GM23248 (cell line): ENCODE measurements around the gene KIAA2012. TPM values are rescaled to one million over a fixed set of nuclear protein-coding genes. Genes with fewer than 3 reads are reported as not detected.

Experiments used
- DNase-seq: peaks from one replicate; pipeline ENCODE4 v3.0.0-alpha.2; 2015
- H2AFZ ChIP-seq: fragments of 200-600 bp; sonication (generic); 2 replicates; pipeline ENCODE4 v1.6.1; 2016; ENCODE audit warnings: antibody characterized with exemption
- H3F3A ChIP-seq: fragments of 200-600 bp; sonication (generic); 2 replicates; pipeline ENCODE4 v1.6.1; 2016; ENCODE audit warnings: mild to moderate bottlenecking, antibody characterized with exemption, mixed run types; ENCODE audit not compliant: insufficient read depth
- H3K27ac ChIP-seq: fragments of 200-600 bp; sonication (generic); 2 replicates; pipeline ENCODE4 v1.5.1; 2016; ENCODE audit warnings: mild to moderate bottlenecking
- H3K27me3 ChIP-seq: fragments of 200-600 bp; sonication (generic); replicated peaks from 2 replicates; pipeline ENCODE4 v1.6.1; 2016; ENCODE audit warnings: mild to moderate bottlenecking; ENCODE audit not compliant: insufficient read depth
- H3K36me3 ChIP-seq: fragments of 200-600 bp; sonication (generic); 2 replicates; pipeline ENCODE4 v1.6.1; 2016; ENCODE audit warnings: low read depth, mild to moderate bottlenecking
- H3K4me1 ChIP-seq: fragments of 200-600 bp; sonication (generic); 2 replicates; pipeline ENCODE4 v1.6.1; 2016; ENCODE audit warnings: mild to moderate bottlenecking; ENCODE audit not compliant: insufficient read depth
- H3K4me2 ChIP-seq: fragments of 200-600 bp; sonication (generic); one replicate; pipeline ENCODE4 v1.6.1; 2016; ENCODE audit warnings: mild to moderate bottlenecking; ENCODE audit not compliant: unreplicated experiment
- H3K4me3 ChIP-seq: fragments of 200-600 bp; sonication (generic); 2 replicates; pipeline ENCODE4 v1.5.1; 2016; ENCODE audit warnings: mild to moderate bottlenecking
- H3K79me2 ChIP-seq: fragments of 200-600 bp; sonication (generic); 2 replicates; pipeline ENCODE4 v1.6.1; 2016; ENCODE audit warnings: mild to moderate bottlenecking; ENCODE audit not compliant: insufficient read depth
- H3K9ac ChIP-seq: fragments of 200-600 bp; sonication (generic); 2 replicates; pipeline ENCODE4 v1.6.1; 2016; ENCODE audit warnings: mild to moderate bottlenecking
- H3K9me2 ChIP-seq: fragments of 200-600 bp; sonication (generic); 2 replicates; pipeline ENCODE4 v1.6.1; 2016; ENCODE audit warnings: mixed run types, mild to moderate bottlenecking, moderate library complexity; ENCODE audit not compliant: insufficient read depth
- H3K9me3 ChIP-seq: fragments of 200-600 bp; sonication (generic); one replicate; pipeline ENCODE4 v1.6.1; 2017; ENCODE audit warnings: low read depth
- H4K20me1 ChIP-seq: fragments of 200-600 bp; sonication (generic); 2 replicates; pipeline ENCODE4 v1.6.0; 2016; ENCODE audit not compliant: insufficient read depth
- EZH2 ChIP-seq: fragments of 200-600 bp; sonication (generic); IDR thresholded peaks from 2 replicates; pipeline ENCODE4 v1.6.1; 2018; ENCODE audit warnings: antibody characterized with exemption, mild to moderate bottlenecking; ENCODE audit not compliant: insufficient read depth, poor library complexity, severe bottlenecking
- EZH2phosphoT487 ChIP-seq: fragments of 200-600 bp; sonication (generic); IDR thresholded peaks from 2 replicates; pipeline ENCODE4 v1.6.1; 2018; ENCODE audit warnings: antibody characterized with exemption, moderate library complexity, mild to moderate bottlenecking, low read depth; ENCODE audit not compliant: insufficient read depth
- WGBS, 2 experiments: methylation state at CpG; one replicate each; pipeline ENCODE4 v1.1.6; 2015 to 2017; ENCODE audit warnings: low lambda C conversion rate in 2 of 2, low coverage in 1 of 2; ENCODE audit errors: missing lambda C conversion rate in 2 of 2; 5-methylcytosine and 5-hydroxymethylcytosine counted together
- in situ Hi-C: fragments of 300-500 bp; cut with MboI; formaldehyde crosslinking; loops from 2 replicates; pipeline ENCODE4 v1.15.0; 2020
- polyA plus RNA-seq: library from polyadenylated mRNA; unstranded; fragments of >200 nt; fragmentation: Nextera tagmentation; extraction: Ambion mirVana; gene quantifications from 2 replicates; pipeline ENCODE4 v1.2.1, GENCODE V29; 2016
- total RNA-seq: library from RNA; depleted of rRNA; stranded (reverse); fragments of >200 nt; shearing (Covaris generic); gene quantifications from 2 replicates; pipeline ENCODE4 v1.2.3, GENCODE V29; 2014

The KIAA2012 gene
- total and polyA plus RNA-seq, 2 experiments from 2014 or later: 0.18 TPM; not detected in 1

GRCh38 chr2:202102425-202103000 is 29.5 kb downstream of the KIAA2012 start:
- H3K4me1 ChIP-seq: no peaks in the 10 kb centered on the region
- H3K36me3 ChIP-seq: no peaks in the 10 kb centered on the region
- in situ Hi-C loops: no loop called here
- no peak overlapping the region for H3K9ac ChIP-seq
- no peaks in the 10 kb centered on the region for H3K9me2 ChIP-seq
- no peaks in the 10 kb centered on the region for H4K20me1 ChIP-seq
- 55 to 59% methylated on average over 4 of the region's 4 CpGs for WGBS, 2 experiments
- H3K4me3 ChIP-seq: no peak overlapping the region
- H2AFZ ChIP-seq: no peak overlapping the region
- peaks cover 5% of the 10 kb centered on the region; the same call in 1 of the 2 replicates for H3F3A ChIP-seq
- no peak for DNase-seq
- H3K27ac ChIP-seq: no peak overlapping the region
- no peaks in the 10 kb centered on the region for H3K79me2 ChIP-seq
- H3K9me3 ChIP-seq: no peaks in the 10 kb centered on the region
- no peak for TF ChIP-seq EZH2phosphoT487
- no peak for TF ChIP-seq EZH2
- H3K27me3 ChIP-seq: no peaks in the 10 kb centered on the region
- H3K4me2 ChIP-seq: no peak overlapping the region

GRCh38 chr2:202104286-202104870 is 31.3 kb downstream of the KIAA2012 start:
- no peaks in the 10 kb centered on the region for H3K79me2 ChIP-seq
- in situ Hi-C loops: no loop called here
- H3K4me1 ChIP-seq: peaks cover 2% of the 10 kb centered on the region; the same call in 1 of the 2 replicates
- no peak overlapping the region for H3K4me3 ChIP-seq
- H2AFZ ChIP-seq: no peak overlapping the region
- no peaks in the 10 kb centered on the region for H3K9me3 ChIP-seq
- H4K20me1 ChIP-seq: no peaks in the 10 kb centered on the region
- WGBS, 2 experiments: 41 to 43% methylated on average over 2 of the region's 2 CpGs
- no peak overlapping the region for H3K4me2 ChIP-seq
- DNase-seq: peak; percentile 77
- H3K27me3 ChIP-seq: no peaks in the 10 kb centered on the region
- no peak for TF ChIP-seq EZH2
- H3K9me2 ChIP-seq: no peaks in the 10 kb centered on the region
- H3K27ac ChIP-seq: no peak overlapping the region
- peaks cover 17% of the 10 kb centered on the region; the same call in 1 of the 2 replicates for H3F3A ChIP-seq
- H3K36me3 ChIP-seq: no peaks in the 10 kb centered on the region
- H3K9ac ChIP-seq: no peak overlapping the region

GRCh38 chr2:202105025-202105424 is 32.0 kb downstream of the KIAA2012 start:
- no peak for DNase-seq
- no peak overlapping the region for H3K4me2 ChIP-seq
- in situ Hi-C loops: no loop called here
- H4K20me1 ChIP-seq: no peaks in the 10 kb centered on the region
- H3F3A ChIP-seq: peaks cover 17% of the 10 kb centered on the region; the same call in 1 of the 2 replicates
- no peaks in the 10 kb centered on the region for H3K9me2 ChIP-seq
- H3K36me3 ChIP-seq: no peaks in the 10 kb centered on the region
- no peak overlapping the region for H3K27ac ChIP-seq
- H3K9ac ChIP-seq: no peak overlapping the region
- no peaks in the 10 kb centered on the region for H3K9me3 ChIP-seq
- no peak overlapping the region for H2AFZ ChIP-seq
- H3K79me2 ChIP-seq: no peaks in the 10 kb centered on the region
- TF ChIP-seq EZH2phosphoT487 (no peak), EZH2 (no peak)
- no peaks in the 10 kb centered on the region for H3K27me3 ChIP-seq
- H3K4me3 ChIP-seq: no peak overlapping the region
- peaks cover 9% of the 10 kb centered on the region for H3K4me1 ChIP-seq

- H3K4me1 ChIP-seq: peaks cover 26% of the 10 kb centered on the region
- no peaks in the 10 kb centered on the region for H4K20me1 ChIP-seq
- TF ChIP-seq EZH2 (no peak), EZH2phosphoT487 (no peak)
- WGBS, 2 experiments: 95 to 96% methylated on average over 3 of the region's 3 CpGs
- no peaks in the 10 kb centered on the region for H3K36me3 ChIP-seq
- no peak overlapping the region for H2AFZ ChIP-seq
- no peaks in the 10 kb centered on the region for H3K9me2 ChIP-seq
- in situ Hi-C loops: no loop called here
- H3K79me2 ChIP-seq: no peaks in the 10 kb centered on the region
- H3K27me3 ChIP-seq: no peaks in the 10 kb centered on the region
- no peaks in the 10 kb centered on the region for H3K9me3 ChIP-seq
- peaks cover 17% of the 10 kb centered on the region for H3F3A ChIP-seq
- H3K9ac ChIP-seq: no peak overlapping the region
- no peak overlapping the region for H3K4me3 ChIP-seq
- no peak for DNase-seq
- H3K4me2 ChIP-seq: no peak overlapping the region
- H3K27ac ChIP-seq: no peak overlapping the region
These were observed 35.3 kb downstream of the KIAA2012 start for GRCh38 chr2:202108345-202108744.
